Nephron (organoid): ENCODE measurements around the gene SGCD.
A peak's percentile ranks its signal among the peaks of the same experiment; 100 is the strongest.

Experiments used
- H3K27ac Mint-ChIP-seq, 3 experiments: 2 replicates each; pipeline ENCODE4 v1.8.0; 2020; ENCODE audit warnings: mixed read lengths in 3 of 3, mild to moderate bottlenecking in 2 of 3, moderate library complexity in 1 of 3
- H3K27me3 Mint-ChIP-seq: 2 replicates; pipeline ENCODE4 v1.8.0; 2021; ENCODE audit warnings: low read depth, mild to moderate bottlenecking, moderate library complexity, mixed read lengths
- H3K36me3 Mint-ChIP-seq: 2 replicates; pipeline ENCODE4 v1.8.0; 2020; ENCODE audit warnings: low read depth, mixed read lengths
- H3K4me1 Mint-ChIP-seq: 2 replicates; pipeline ENCODE4 v1.8.0; 2020; ENCODE audit warnings: mixed read lengths
- H3K4me3 Mint-ChIP-seq, 3 experiments: 2 replicates each; pipeline ENCODE4 v1.8.0; 2020; ENCODE audit warnings: mild to moderate bottlenecking in 3 of 3, mixed read lengths in 3 of 3, moderate library complexity in 2 of 3
- H3K9me3 Mint-ChIP-seq: 2 replicates; pipeline ENCODE4 v1.8.0; 2020; ENCODE audit warnings: mixed read lengths
- TF ChIP-seq, protein P1 (sequence below), 3 experiments: fragments of 200-600 bp; sonication (generic); IDR thresholded peaks; one replicate each; pipeline ENCODE4 v1.5.0; 2021; ENCODE audit warnings: antibody characterized with exemption in 3 of 3; ENCODE audit not compliant: unreplicated experiment in 3 of 3

Gene SGCD

DNA sequence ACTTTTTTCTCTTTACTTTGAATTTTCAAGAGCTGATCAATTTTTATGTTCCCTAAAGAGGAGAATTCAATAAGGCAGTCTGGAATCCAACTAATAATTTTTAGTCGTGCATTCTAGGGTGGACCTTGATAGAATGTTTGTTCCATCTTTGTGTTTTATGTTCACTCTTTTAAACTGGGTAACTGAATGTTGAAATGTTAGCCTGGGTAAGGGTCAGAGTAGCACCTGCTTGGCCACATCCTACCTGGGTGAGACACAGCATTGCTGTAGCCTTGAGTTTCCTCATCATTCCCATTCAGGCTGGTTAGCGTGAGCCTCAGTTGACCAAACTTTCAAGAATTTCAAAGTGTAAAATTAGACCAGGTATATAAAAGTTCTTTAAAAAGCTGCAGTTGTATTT is 85.0 kb downstream of the SGCD start:
- TF ChIP-seq, protein P1, sequence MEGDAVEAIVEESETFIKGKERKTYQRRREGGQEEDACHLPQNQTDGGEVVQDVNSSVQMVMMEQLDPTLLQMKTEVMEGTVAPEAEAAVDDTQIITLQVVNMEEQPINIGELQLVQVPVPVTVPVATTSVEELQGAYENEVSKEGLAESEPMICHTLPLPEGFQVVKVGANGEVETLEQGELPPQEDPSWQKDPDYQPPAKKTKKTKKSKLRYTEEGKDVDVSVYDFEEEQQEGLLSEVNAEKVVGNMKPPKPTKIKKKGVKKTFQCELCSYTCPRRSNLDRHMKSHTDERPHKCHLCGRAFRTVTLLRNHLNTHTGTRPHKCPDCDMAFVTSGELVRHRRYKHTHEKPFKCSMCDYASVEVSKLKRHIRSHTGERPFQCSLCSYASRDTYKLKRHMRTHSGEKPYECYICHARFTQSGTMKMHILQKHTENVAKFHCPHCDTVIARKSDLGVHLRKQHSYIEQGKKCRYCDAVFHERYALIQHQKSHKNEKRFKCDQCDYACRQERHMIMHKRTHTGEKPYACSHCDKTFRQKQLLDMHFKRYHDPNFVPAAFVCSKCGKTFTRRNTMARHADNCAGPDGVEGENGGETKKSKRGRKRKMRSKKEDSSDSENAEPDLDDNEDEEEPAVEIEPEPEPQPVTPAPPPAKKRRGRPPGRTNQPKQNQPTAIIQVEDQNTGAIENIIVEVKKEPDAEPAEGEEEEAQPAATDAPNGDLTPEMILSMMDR (IDR thresholded peaks at IDR 0.05; ENCODE audit: unreplicated experiment in 3 of 3), result no peak
- Mint-ChIP-seq H3K4me1 (peaks cover 70% of the 10 kb centered on the region), H3K36me3 (no peaks in the 10 kb centered on the region), H3K27ac (peak overlapping the region in 1 of 3 experiments; percentile 95), H3K4me3 (no peak overlapping the region), H3K27me3 (no peaks in the 10 kb centered on the region), H3K9me3 (no peaks in the 10 kb centered on the region)

DNA sequence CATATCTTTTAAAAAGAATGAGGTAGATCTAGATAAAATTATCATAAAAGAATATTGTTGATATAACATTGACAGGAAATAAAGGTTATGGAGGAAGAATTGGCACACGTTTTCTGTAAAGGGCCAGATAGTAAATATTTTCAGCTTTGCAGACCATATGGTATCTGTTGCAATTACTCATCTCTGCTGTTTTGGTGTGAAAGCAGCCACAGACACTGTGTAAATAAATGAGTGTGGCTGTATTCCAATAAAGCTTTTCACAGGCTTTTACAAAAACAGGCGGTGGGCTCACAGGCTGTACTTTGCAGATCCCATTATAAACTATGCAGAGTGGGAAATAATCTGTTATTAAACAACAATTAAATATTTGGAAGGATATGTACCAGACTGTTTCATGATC is 87.4 kb downstream of the SGCD start:
- Mint-ChIP-seq H3K4me3 (no peak overlapping the region), H3K27me3 (no peaks in the 10 kb centered on the region), H3K4me1 (peaks cover 65% of the 10 kb centered on the region), H3K27ac (peak overlapping the region in 2 of 3 experiments; percentile 73), H3K36me3 (no peaks in the 10 kb centered on the region), H3K9me3 (no peaks in the 10 kb centered on the region)
- TF ChIP-seq, protein P1 (IDR thresholded peaks at IDR 0.05; ENCODE audit: unreplicated experiment in 3 of 3), result no peak

DNA sequence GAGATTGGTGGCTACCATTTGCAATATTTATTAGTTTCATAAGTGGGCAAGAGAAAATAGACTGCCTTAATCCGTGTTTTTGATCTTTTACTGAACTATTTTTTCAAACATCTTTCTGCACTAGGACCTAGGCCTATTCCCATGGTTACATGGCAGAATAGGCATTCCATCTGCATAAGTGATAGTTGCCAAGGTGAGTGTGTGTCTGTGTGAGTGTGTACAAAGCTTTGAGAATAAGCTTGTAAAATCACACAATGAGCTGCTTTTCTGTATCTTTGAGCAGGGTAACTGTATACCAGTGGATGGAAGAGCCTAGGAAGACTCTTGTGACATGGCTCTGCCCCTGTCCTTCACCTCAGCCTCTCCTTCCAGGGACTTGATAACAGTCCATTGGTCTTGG is 92.7 kb downstream of the SGCD start:
- no peaks in the 10 kb centered on the region for H3K36me3 Mint-ChIP-seq
- H3K27me3 Mint-ChIP-seq, result no peaks in the 10 kb centered on the region
- peaks cover 29% of the 10 kb centered on the region for H3K4me1 Mint-ChIP-seq
- no peak overlapping the region for H3K4me3 Mint-ChIP-seq
- TF ChIP-seq, protein P1 (IDR thresholded peaks at IDR 0.05; ENCODE audit: unreplicated experiment in 3 of 3), result no peak
- no peak overlapping the region for H3K27ac Mint-ChIP-seq
- no peaks in the 10 kb centered on the region for H3K9me3 Mint-ChIP-seq

DNA sequence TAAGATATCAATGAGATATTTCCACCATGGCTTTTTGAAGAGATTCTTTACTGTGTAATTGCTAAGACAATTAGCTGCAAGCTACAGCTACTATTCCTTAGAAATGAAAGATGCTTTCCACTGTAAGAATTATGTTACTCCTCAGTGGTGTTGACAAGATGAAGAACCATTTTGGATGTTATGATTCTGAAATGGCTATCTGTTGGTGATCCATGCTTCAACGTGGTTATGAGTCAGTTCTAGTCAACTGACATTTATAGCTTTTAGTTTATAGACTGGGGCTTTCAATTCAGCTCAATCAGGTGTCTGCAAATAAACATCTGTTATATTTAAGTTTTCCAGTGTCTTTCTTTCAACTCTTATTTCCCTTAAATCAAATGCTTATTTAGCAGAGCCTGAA is 93.7 kb downstream of the SGCD start:
- Mint-ChIP-seq H3K36me3 (no peaks in the 10 kb centered on the region), H3K4me3 (no peak overlapping the region), H3K27ac (no peak overlapping the region), H3K4me1 (peaks cover 19% of the 10 kb centered on the region), H3K9me3 (peaks cover 3% of the 10 kb centered on the region), H3K27me3 (no peaks in the 10 kb centered on the region)
- TF ChIP-seq, protein P1 (IDR thresholded peaks at IDR 0.05; ENCODE audit: unreplicated experiment in 3 of 3), result no peak

DNA sequence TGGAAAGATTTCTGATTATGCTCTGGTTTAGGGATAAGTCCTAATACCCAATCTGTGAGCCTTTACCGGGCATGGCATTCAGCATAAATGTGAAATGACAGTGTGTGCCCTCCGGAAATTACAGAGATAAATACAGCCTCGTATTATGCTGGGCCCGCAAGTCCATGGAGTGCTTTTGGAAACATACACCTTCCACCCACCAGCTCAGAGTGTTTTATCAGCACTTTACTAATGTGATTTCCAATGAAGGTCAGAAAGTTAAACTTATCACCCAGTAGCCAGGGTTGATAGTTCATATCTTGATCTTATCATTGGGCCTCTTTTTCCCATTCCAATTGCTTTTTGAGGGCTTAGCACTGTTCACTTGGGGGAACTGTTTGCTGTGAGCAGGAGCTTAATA is 94.8 kb downstream of the SGCD start:
- TF ChIP-seq, protein P1 (IDR thresholded peaks at IDR 0.05; ENCODE audit: unreplicated experiment in 3 of 3), result no peak
- Mint-ChIP-seq H3K27ac (no peak overlapping the region), H3K36me3 (no peaks in the 10 kb centered on the region), H3K9me3 (peaks cover 8% of the 10 kb centered on the region), H3K4me1 (peaks cover 15% of the 10 kb centered on the region), H3K27me3 (no peaks in the 10 kb centered on the region), H3K4me3 (no peak overlapping the region)

DNA sequence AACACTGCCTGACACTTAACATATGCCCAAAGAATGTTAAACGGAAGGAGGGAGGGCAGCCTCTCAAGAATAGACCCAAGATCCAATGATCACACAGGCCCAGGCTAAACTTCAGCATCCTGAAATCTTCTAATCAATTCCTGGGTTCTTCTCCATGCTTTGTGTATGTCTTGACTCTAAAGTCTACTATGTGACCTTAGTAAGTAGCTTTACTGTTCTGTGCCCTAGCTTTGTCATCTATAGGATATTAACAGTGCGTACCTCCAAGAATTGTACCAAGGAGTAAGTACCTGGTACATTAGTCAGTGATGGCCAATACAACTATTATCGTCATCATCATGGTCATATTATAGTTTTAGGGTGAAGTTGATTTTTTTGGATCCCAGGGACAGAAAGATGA is 96.6 kb downstream of the SGCD start:
- H3K36me3 Mint-ChIP-seq, result no peaks in the 10 kb centered on the region
- TF ChIP-seq, protein P1 (IDR thresholded peaks at IDR 0.05; ENCODE audit: unreplicated experiment in 3 of 3), result no peak
- H3K9me3 Mint-ChIP-seq, result peaks cover 22% of the 10 kb centered on the region
- H3K4me3 Mint-ChIP-seq, result no peak overlapping the region
- no peaks in the 10 kb centered on the region for H3K27me3 Mint-ChIP-seq
- no peak overlapping the region for H3K27ac Mint-ChIP-seq
- H3K4me1 Mint-ChIP-seq, result peaks cover 4% of the 10 kb centered on the region
